T-cell (primary cell): ENCODE data around the gene DNAJC15. TPM values are rescaled to one million over a fixed set of nuclear protein-coding genes. Genes with fewer than 3 reads are reported as not detected.
"Not testable (repeated sequence)": the region's sequence is repeated elsewhere in the genome, so short reads cannot be mapped to it uniquely, and the experiment has no call there.

Source experiments
- ATAC-seq, 4 experiments: fragments of 200-7000 bp in 3 of 4; fragments of 150-1000 bp in 1 of 4; cut with Tn5 transposase; replicated peaks in 1 of 4; 1 replicate in 3 of 4; 2 replicates in 1 of 4; pipeline ENCODE4 v1.10.0; 2021; ENCODE audit warnings: moderate library complexity in 3 of 4, mild to moderate bottlenecking in 2 of 4, moderate number of reproducible peaks in 1 of 4
- CTCF ChIA-PET, 2 donors: fragments of 300-600 bp; sonication (Branson Sonifier 250); formaldehyde crosslinking; loops; one replicate each; lab custom pipeline; 2022; ENCODE audit warnings: antibody characterized with exemption in 2 of 2; lab: Charles Lee
- POLR2A ChIA-PET, 2 donors: fragments of 300-600 bp; sonication (Branson Sonifier 250); formaldehyde crosslinking; loops; one replicate each; lab custom pipeline; 2022; ENCODE audit warnings: antibody characterized with exemption in 2 of 2; lab: Charles Lee
- DNase-seq, 35 experiments: peaks; one replicate each; pipeline versions ENCODE4 v3.0.0 to v3.0.0-alpha.2; 2013 to 2023
- H3K27ac ChIP-seq: one replicate; pipeline ENCODE4 v1.5.1; 2013; ENCODE audit warnings: low read length
- H3K27me3 ChIP-seq, 2 experiments: replicated peaks in 1 of 2; 1 replicate in 1 of 2; 2 replicates in 1 of 2; pipeline versions ENCODE4 v1.6.1 to v1.7.0; 2013; ENCODE audit warnings: low read length in 1 of 2, mixed read lengths in 1 of 2; ENCODE audit not compliant: control insufficient read depth in 2 of 2, insufficient read depth in 2 of 2; ENCODE audit errors: extremely low read depth in 1 of 2
- H3K36me3 ChIP-seq, 2 donors: 1 replicate in 1 of 2; 2 replicates in 1 of 2; pipeline versions ENCODE4 v1.6.1 to v1.7.0; 2013; ENCODE audit warnings: low read length in 1 of 2; ENCODE audit not compliant: control insufficient read depth in 2 of 2, insufficient read depth in 1 of 2; ENCODE audit errors: extremely low read depth in 1 of 2
- H3K4me1 ChIP-seq, 2 experiments: 1 replicate in 1 of 2; 2 replicates in 1 of 2; pipeline versions ENCODE4 v1.6.1 to v1.7.0; 2013; ENCODE audit warnings: low read length in 2 of 2, mixed read lengths in 1 of 2; ENCODE audit not compliant: insufficient read depth in 2 of 2, control insufficient read depth in 1 of 2; ENCODE audit errors: extremely low read depth in 1 of 2
- H3K4me3 ChIP-seq, 2 donors: 1 replicate in 1 of 2; 2 replicates in 1 of 2; pipeline versions ENCODE4 v1.5.1 to v1.7.0; 2013; ENCODE audit warnings: mild to moderate bottlenecking in 2 of 2, low read length in 1 of 2, moderate library complexity in 1 of 2; ENCODE audit not compliant: control insufficient read depth in 1 of 2; ENCODE audit errors: extremely low read depth in 1 of 2
- H3K9me3 ChIP-seq: 2 replicates; pipeline ENCODE4 v1.7.0; 2013
- H3K27ac Mint-ChIP-seq, 2 donors: one replicate each; pipeline ENCODE4 v1.8.0; 2020 to 2021; ENCODE audit warnings: mild to moderate bottlenecking in 2 of 2, mixed read lengths in 2 of 2
- H3K27me3 Mint-ChIP-seq, 2 donors: one replicate each; pipeline ENCODE4 v1.8.0; 2021 to 2022; ENCODE audit warnings: mixed read lengths in 2 of 2
- H3K36me3 Mint-ChIP-seq: one replicate; pipeline ENCODE4 v1.8.0; 2021; ENCODE audit warnings: mixed read lengths
- H3K4me1 Mint-ChIP-seq, 3 donors: one replicate each; pipeline ENCODE4 v1.8.0; 2020 to 2022; ENCODE audit warnings: mixed read lengths in 3 of 3, mild to moderate bottlenecking in 1 of 3
- H3K4me3 Mint-ChIP-seq, 3 donors: one replicate each; pipeline ENCODE4 v1.8.0; 2020 to 2022; ENCODE audit warnings: mild to moderate bottlenecking in 3 of 3, mixed read lengths in 3 of 3, moderate library complexity in 3 of 3
- H3K9me3 Mint-ChIP-seq, 3 donors: one replicate each; pipeline ENCODE4 v1.8.0; 2020 to 2022; ENCODE audit warnings: mixed read lengths in 3 of 3
- WGBS: methylation state at CpG from one replicate; pipeline ENCODE4 v1.1.5; 2013; ENCODE audit warnings: missing lambda C conversion rate; ENCODE audit not compliant: insufficient coverage; 5-methylcytosine and 5-hydroxymethylcytosine counted together
- total RNA-seq, 35 experiments: library from RNA in 6 of 35; stranded (reverse) in 6 of 35; fragments of 120-200 nt in 1 of 35; gene quantifications; one replicate each; pipeline versions ENCODE4 v1.2.1 to v1.2.4 and lab custom pipeline; 2013 to 2026

The DNAJC15 gene
- total RNA-seq, 5 donors from 2014 or later (not counting 1 experiment from before 2014, with no cell fraction given), result 4.4 to 10.8 (median 8.5) TPM

GRCh38 chr13:43072394-43072793 lies 49.0 kb downstream of the DNAJC15 start:
- Histone ChIP-seq H3K9me3 (no peaks in the 10 kb centered on the region), H3K27ac (no peak overlapping the region), H3K4me1 (peaks cover 5 to 6% of the 10 kb centered on the region in 2 experiments), H3K36me3 (peaks cover 0 to 6% of the 10 kb centered on the region in 2 donors), H3K4me3 (no peak overlapping the region), H3K27me3 (no peaks in the 10 kb centered on the region)
- 100% methylated on average over 1 of the region's 5 CpGs for WGBS
- no peak overlapping the region for H3K4me3 Mint-ChIP-seq
- DNase-seq (no peak), ATAC-seq (no peak)
- ChIA-PET CTCF (interaction anchor here in 1 of 2 donors (1.3 kb wide), 1 partner anchor 16 kb away, joined by 3 read pairs; no protein-coding TSS in a partner anchor), POLR2A (interaction anchor here (0.6 to 0.7 kb wide), 3 partner anchors 12 to 1938 kb away, joined by 4 to 14 read pairs (median 6); no protein-coding TSS in a partner anchor)
- H3K4me1 Mint-ChIP-seq, result peaks cover 29 to 56% (median 52%) of the 10 kb centered on the region in 3 donors
- H3K9me3 Mint-ChIP-seq, result no peaks in the 10 kb centered on the region
- H3K27ac Mint-ChIP-seq, result peak overlapping the region in 1 of 2 donors; percentile 24
- H3K27me3 Mint-ChIP-seq, result no peaks in the 10 kb centered on the region
- H3K36me3 Mint-ChIP-seq, result peaks cover 33% of the 10 kb centered on the region

- POLR2A ChIA-PET, result interaction anchor here in 1 of 2 donors (0.5 to 1.1 kb wide), 3 partner anchors 71 to 1985 kb away, joined by 3 to 4 read pairs (median 3); no protein-coding TSS in a partner anchor
- H3K9me3 Mint-ChIP-seq, result no peaks in the 10 kb centered on the region
- peak overlapping the region; percentile 31 to 64 (median 56) for H3K4me3 Mint-ChIP-seq
- no peak overlapping the region for H3K4me3 ChIP-seq
- H3K4me1 Mint-ChIP-seq, result peaks cover 35 to 63% (median 55%) of the 10 kb centered on the region in 3 donors
- peaks cover 27% of the 10 kb centered on the region for H3K36me3 Mint-ChIP-seq
- WGBS, result 40% methylated on average over 1 of the region's 3 CpGs
- CTCF ChIA-PET, result interaction anchor here in 1 of 2 donors (0.6 to 1.0 kb wide), 2 partner anchors 105 to 729 kb away, joined by 3 to 5 read pairs; no protein-coding TSS in a partner anchor
- H3K27me3 Mint-ChIP-seq, result no peaks in the 10 kb centered on the region
- H3K9me3 ChIP-seq, result no peaks in the 10 kb centered on the region
- peak overlapping the region in 1 of 2 donors; percentile 79 for H3K27ac Mint-ChIP-seq
- DNase-seq, result peak in 1 of 35 experiments; percentile 21
- no peak overlapping the region for H3K27ac ChIP-seq
- H3K27me3 ChIP-seq, result no peaks in the 10 kb centered on the region
- peak in 3 of 4 experiments; percentile 37 to 55 (median 40) for ATAC-seq
- peaks cover 0 to 6% of the 10 kb centered on the region in 2 donors for H3K36me3 ChIP-seq
- H3K4me1 ChIP-seq, result peaks cover 5 to 6% of the 10 kb centered on the region in 2 experiments
Observed at GRCh38 chr13:43074824-43075510, 51.6 kb downstream of the DNAJC15 start.

DNA sequence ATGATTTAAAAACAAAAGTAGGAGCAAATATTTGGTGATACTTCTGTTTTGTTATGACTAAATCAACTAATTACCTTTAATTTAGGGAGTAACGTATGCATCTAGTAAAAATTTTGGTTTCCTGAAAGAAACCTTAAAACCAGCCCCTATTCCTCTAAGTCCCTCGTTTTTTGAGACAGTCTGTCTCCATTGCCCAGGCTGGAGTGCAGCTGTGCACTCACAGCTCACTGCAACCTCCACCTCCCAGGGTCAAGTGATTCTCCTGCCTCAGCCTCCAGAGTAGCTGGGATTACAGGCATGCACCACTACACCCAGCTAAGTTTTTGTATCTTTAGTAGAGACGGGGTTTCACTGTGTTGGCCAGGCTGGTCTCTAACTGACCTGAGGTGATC lies 52.1 kb downstream of the DNAJC15 start:
- peaks cover 28% of the 10 kb centered on the region for H3K36me3 Mint-ChIP-seq
- CTCF ChIA-PET, result interaction anchor here in 1 of 2 donors (0.6 to 1.0 kb wide), 2 partner anchors 106 to 729 kb away, joined by 3 to 5 read pairs; no protein-coding TSS in a partner anchor
- H3K4me1 Mint-ChIP-seq, result peaks cover 35 to 57% (median 53%) of the 10 kb centered on the region in 3 donors
- POLR2A ChIA-PET, result interaction anchor here in 1 of 2 donors (0.5 to 1.1 kb wide), 2 partner anchors 72 to 1985 kb away, joined by 3 to 4 read pairs; no protein-coding TSS in a partner anchor
- not testable (repeated sequence) for H3K27me3 ChIP-seq, H3K4me1 ChIP-seq, H3K9me3 Mint-ChIP-seq, H3K27me3 Mint-ChIP-seq, H3K27ac ChIP-seq, H3K36me3 ChIP-seq, DNase-seq, H3K9me3 ChIP-seq, ATAC-seq, H3K27ac Mint-ChIP-seq, H3K4me3 ChIP-seq
- peak overlapping the region in 1 of 3 donors; percentile 41 for H3K4me3 Mint-ChIP-seq
- WGBS, result 86% methylated on average over 1 of the region's 3 CpGs

DNA sequence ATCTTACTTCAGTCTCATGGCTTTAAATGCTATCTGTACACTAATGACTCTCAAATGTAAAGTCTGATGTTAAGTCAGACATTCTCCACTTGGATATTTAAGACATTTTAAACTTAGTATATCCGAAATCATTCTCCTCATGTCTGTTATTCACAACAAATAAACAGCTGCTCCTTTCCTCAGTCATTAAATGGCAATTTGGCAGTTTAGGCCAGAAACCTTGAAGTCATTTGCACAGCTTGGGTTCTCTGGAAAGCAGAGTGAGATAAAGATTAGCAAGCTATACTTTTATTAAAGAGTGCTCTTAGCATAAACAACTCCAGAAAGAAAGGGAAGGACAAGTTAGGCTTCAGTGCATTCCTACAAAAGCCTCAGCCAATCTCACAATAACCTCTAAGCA lies 53.7 kb downstream of the DNAJC15 start:
- H3K4me1 Mint-ChIP-seq, result peaks cover 35 to 48% (median 44%) of the 10 kb centered on the region in 3 donors

GRCh38 chr13:43077461-43077860 lies 54.1 kb downstream of the DNAJC15 start:
- CTCF ChIA-PET, result interaction anchor here in 1 of 2 donors (0.7 kb wide), 1 partner anchor 109 kb away, joined by 3 read pairs; no protein-coding TSS in a partner anchor
- no peak overlapping the region for H3K4me3 Mint-ChIP-seq

More for the DNA sequence above, 53.7 kb downstream of the DNAJC15 start:
- H3K27me3 ChIP-seq, result no peaks in the 10 kb centered on the region
- ATAC-seq (no peak), DNase-seq (no peak)
- Mint-ChIP-seq H3K36me3 (peaks cover 24% of the 10 kb centered on the region), H3K27me3 (no peaks in the 10 kb centered on the region), H3K9me3 (peaks cover 0 to 3% (median 0%) of the 10 kb centered on the region in 3 donors), H3K27ac (peak overlapping the region in 1 of 2 donors; percentile 11), H3K4me3 (no peak overlapping the region)
- peaks cover 0 to 6% of the 10 kb centered on the region in 2 donors for H3K36me3 ChIP-seq
- CTCF ChIA-PET, result interaction anchor here (0.7 to 1.0 kb wide), 2 partner anchors 17 to 108 kb away, joined by 3 read pairs; no protein-coding TSS in a partner anchor
- H3K4me1 ChIP-seq, result peaks cover 5 to 6% of the 10 kb centered on the region in 2 experiments
- POLR2A ChIA-PET, result interaction anchor here in 1 of 2 donors (0.9 to 1.4 kb wide), 2 partner anchors 11 to 12 kb away, joined by 3 to 4 read pairs; no protein-coding TSS in a partner anchor
- no peak overlapping the region for H3K27ac ChIP-seq
- no peak overlapping the region for H3K4me3 ChIP-seq
- H3K9me3 ChIP-seq, result no peaks in the 10 kb centered on the region
- no CpG with 5 or more reads among the region's 1 CpG for WGBS

GRCh38 chr13:43077906-43078305 lies 54.5 kb downstream of the DNAJC15 start:
- ChIA-PET POLR2A (interaction anchor here in 1 of 2 donors (0.5 to 0.6 kb wide), 2 partner anchors 38 to 749 kb away, joined by 3 read pairs; no protein-coding TSS in a partner anchor), CTCF (no interaction called here)
- H3K4me1 ChIP-seq, result peaks cover 5 to 6% of the 10 kb centered on the region in 2 experiments
- no peak overlapping the region for H3K27ac ChIP-seq
- WGBS, result 100% methylated on average over 2 of the region's 4 CpGs
- no peak for ATAC-seq
- no peaks in the 10 kb centered on the region for H3K27me3 ChIP-seq
- no peaks in the 10 kb centered on the region for H3K27me3 Mint-ChIP-seq
- DNase-seq, result no peak
- H3K36me3 ChIP-seq, result peaks cover 0 to 6% of the 10 kb centered on the region in 2 donors
- H3K4me3 Mint-ChIP-seq, result no peak overlapping the region
- H3K27ac Mint-ChIP-seq, result no peak overlapping the region
- H3K9me3 ChIP-seq, result no peaks in the 10 kb centered on the region
- peaks cover 32 to 39% (median 39%) of the 10 kb centered on the region in 3 donors for H3K4me1 Mint-ChIP-seq
- peaks cover 18% of the 10 kb centered on the region for H3K36me3 Mint-ChIP-seq
- peaks cover 0 to 3% (median 0%) of the 10 kb centered on the region in 3 donors for H3K9me3 Mint-ChIP-seq
- H3K4me3 ChIP-seq, result no peak overlapping the region

More at GRCh38 chr13:43077461-43077860, 54.1 kb downstream of the DNAJC15 start:
- H3K36me3 Mint-ChIP-seq, result peaks cover 20% of the 10 kb centered on the region
- Histone ChIP-seq H3K27me3 (no peaks in the 10 kb centered on the region), H3K27ac (no peak overlapping the region), H3K4me1 (peaks cover 5 to 6% of the 10 kb centered on the region in 2 experiments), H3K4me3 (no peak overlapping the region), H3K9me3 (no peaks in the 10 kb centered on the region), H3K36me3 (peaks cover 0 to 6% of the 10 kb centered on the region in 2 donors)
- POLR2A ChIA-PET, result interaction anchor here in 1 of 2 donors (0.6 kb wide), 1 partner anchor 37 kb away, joined by 3 read pairs; no protein-coding TSS in a partner anchor
- peaks cover 0 to 3% (median 0%) of the 10 kb centered on the region in 3 donors for H3K9me3 Mint-ChIP-seq
- no CpG with 5 or more reads among the region's 1 CpG for WGBS
- ATAC-seq (no peak), DNase-seq (no peak)
- peaks cover 33 to 44% (median 41%) of the 10 kb centered on the region in 3 donors for H3K4me1 Mint-ChIP-seq
- H3K27ac Mint-ChIP-seq, result no peak overlapping the region
- H3K27me3 Mint-ChIP-seq, result no peaks in the 10 kb centered on the region
